Breast epithelium (tissue), 3 donors: ENCODE results near the gene DHX9.

Experiments used
- CTCF ChIP-seq, 3 donors: fragments of 450-650 bp; IDR thresholded peaks; one replicate each; pipeline ENCODE4 v1.5.1; 2016 to 2017; ENCODE audit warnings: antibody characterized with exemption in 3 of 3, mild to moderate bottlenecking in 3 of 3, moderate library complexity in 3 of 3
- POLR2A ChIP-seq: fragments of 450-650 bp; IDR thresholded peaks from one replicate; pipeline ENCODE4 v1.6.1; 2016; ENCODE audit warnings: antibody characterized with exemption, mild to moderate bottlenecking, moderate library complexity
- POLR2AphosphoS5 ChIP-seq, 3 donors: sonication (generic); formaldehyde crosslinking; IDR thresholded peaks; one replicate each; pipeline ENCODE4 v1.6.1; 2017; ENCODE audit warnings: antibody characterized with exemption in 3 of 3

DNA sequence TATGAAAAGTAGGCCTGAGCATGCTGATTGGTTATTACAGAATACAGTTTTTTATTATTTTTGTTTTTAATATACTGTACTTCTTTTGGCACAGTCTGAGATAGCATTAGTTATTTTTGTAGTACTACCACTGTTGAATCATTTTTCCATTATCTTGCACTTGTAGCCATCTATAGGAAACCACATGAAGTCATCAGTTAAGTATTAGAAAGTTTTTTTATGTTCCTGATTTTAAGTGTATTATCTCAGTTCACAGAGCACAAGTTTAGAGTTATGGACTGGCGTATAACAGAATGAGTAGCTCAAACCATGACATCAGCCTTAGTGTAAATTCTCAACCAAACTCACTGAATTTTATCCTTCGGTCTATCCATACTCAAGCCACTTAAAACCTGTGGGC is 22.8 kb downstream of the DHX9 start:
- TF ChIP-seq POLR2A (no peak), CTCF (IDR thresholded peaks at IDR 0.05) (no peak), POLR2AphosphoS5 (IDR thresholded peaks at IDR 0.05) (no peak)
